Umbilical cord (tissue), 2 donors: Measurements from ENCODE around the gene ZGPAT. TPM values are rescaled to one million over a fixed set of nuclear protein-coding genes. Genes with fewer than 3 reads are reported as not detected.

Experiments used
- DNase-seq: peaks from one replicate; pipeline ENCODE4 v3.0.0-alpha.2; 2015; ENCODE audit warnings: low spot score
- total RNA-seq: library from RNA; depleted of rRNA; stranded (reverse); fragments of >200 nt; gene quantifications from one replicate; pipeline ENCODE4 v1.2.3, GENCODE V29; 2014; ENCODE audit warnings: low replicate concordance; ENCODE audit not compliant: insufficient read depth

Gene ZGPAT
- total RNA-seq, 1 donor from 2014 or later = 15.6 TPM

DNA sequence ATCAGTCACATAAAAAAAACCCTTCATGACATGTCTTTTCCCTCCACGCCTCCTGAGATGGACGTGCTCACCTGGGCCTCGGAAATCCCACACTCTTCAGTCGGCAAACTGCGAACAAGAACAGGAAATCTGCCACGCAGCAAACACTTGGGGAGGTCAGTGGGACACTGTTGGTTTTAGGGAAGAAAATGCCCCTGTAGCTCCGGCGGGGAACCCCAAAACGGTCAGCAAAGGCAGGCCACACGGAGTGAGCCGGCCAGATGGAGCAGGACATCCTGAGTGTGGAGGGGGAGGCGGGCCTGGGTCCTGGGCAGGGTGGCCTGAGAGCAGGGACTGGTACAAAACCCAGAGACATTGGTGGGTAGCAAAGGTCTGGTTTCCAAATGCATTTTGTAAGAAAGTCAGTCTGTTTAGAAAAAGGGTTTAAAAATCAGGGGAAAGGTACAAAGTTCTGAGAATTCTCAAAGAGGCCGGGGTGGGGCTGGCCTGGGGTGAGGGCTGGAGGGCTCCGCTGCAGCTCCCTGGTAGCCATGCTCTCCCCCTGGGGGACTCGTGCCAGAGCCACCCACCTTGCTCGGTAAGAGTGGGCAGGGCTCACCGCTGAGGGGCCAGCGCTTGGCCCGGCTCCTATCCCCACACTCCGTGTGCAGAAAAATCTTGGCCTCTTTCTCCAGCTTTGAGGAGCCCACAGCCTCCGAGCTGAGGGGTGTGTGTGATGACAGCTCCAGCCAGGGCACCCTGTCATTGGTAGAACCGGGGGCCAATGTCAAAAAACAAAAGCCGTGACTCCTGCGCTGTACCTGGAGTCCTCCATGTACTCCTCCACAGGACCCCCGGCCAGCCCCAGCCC is 37.0 kb downstream of the ZGPAT start:
- no peak for DNase-seq

GRCh38 chr20:63745424-63745805 is 37.6 kb downstream of the ZGPAT start:
- no peak for DNase-seq

GRCh38 chr20:63745961-63746731 is 38.3 kb downstream of the ZGPAT start:
- no peak for DNase-seq

GRCh38 chr20:63746751-63747315 is 39.0 kb downstream of the ZGPAT start:
- DNase-seq = no peak

DNA sequence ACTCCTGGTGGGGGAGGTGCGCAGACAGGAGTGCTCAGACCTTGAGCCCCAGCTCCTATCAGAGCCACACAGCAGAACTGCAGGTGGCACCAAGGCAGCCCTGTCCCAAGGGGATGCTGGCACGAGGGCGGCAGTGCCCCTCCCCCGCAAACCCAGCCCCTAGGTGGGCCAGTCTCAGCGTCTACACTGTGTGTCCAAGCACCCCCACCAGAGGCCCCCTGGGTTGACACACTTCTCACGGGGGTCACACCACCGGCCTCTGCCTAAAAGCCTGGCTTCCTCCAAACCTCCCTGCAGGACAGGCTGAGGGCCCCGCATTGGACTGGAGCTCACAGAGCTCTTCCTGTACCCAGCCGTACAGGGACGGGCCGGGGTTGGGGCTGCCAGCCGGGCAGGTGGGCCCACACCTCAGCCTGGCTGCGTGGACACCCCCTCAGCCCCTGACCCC is 39.8 kb downstream of the ZGPAT start:
- DNase-seq = no peak

DNA sequence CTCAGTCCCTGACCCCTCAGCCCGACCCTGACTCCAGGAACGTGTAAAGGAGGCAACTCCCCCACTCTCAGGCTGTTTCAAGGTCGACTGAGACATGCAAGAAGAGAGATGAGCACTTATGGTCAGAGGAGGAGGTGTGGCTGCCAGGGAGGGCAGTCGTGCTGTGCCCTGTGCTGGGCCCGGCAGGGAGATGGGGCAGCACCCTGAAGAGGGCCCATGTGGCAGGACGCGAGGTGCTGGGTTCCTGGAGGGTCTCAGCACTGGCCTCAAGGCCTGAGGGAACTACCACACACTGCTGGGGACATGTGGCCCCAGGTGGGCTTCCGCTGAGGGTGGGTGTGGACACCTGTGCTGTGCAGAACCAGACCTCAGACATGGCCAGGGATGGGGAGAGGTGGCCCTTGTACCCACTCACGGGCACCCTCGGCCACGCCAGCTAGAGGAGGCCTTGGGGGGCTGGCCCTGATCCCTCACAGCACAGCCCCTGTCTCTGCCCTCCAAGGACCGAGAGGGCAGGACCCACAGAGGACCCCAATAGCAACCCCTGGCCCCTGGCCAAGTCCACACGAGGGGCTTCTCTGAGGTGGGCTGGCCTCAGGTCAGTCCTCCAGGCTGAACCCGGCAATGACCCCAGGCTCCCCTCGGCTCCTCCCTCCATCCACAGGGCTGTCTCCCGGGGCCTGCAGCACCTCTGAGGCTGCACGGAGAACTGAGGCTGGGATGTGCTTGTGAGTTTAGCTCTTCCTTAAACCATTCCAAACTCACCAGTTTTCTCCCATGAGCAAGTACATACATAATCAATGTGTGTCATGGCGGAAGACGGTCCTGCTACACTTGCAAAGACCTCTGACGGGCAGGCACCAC is 40.5 kb downstream of the ZGPAT start:
- DNase-seq = no peak

DNA sequence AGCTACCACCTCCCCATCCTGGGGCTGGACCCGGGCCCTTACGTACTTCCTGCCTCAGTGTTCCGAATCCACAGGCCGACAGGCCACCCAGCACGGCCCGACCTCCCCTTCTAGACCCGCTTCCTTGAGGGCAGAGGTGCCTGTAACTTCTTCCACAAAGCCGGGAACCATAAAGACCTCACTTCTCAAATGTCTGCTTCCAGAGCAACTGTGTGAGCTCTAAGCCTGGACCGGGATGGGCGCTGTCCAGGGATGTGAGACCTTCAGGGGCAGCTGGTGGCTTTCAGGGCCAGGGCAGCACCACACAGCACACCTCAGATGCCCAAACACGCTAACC is 41.1 kb downstream of the ZGPAT start:
- no peak for DNase-seq

GRCh38 chr20:63749597-63750508 is 42.0 kb downstream of the ZGPAT start:
- DNase-seq = no peak

DNA sequence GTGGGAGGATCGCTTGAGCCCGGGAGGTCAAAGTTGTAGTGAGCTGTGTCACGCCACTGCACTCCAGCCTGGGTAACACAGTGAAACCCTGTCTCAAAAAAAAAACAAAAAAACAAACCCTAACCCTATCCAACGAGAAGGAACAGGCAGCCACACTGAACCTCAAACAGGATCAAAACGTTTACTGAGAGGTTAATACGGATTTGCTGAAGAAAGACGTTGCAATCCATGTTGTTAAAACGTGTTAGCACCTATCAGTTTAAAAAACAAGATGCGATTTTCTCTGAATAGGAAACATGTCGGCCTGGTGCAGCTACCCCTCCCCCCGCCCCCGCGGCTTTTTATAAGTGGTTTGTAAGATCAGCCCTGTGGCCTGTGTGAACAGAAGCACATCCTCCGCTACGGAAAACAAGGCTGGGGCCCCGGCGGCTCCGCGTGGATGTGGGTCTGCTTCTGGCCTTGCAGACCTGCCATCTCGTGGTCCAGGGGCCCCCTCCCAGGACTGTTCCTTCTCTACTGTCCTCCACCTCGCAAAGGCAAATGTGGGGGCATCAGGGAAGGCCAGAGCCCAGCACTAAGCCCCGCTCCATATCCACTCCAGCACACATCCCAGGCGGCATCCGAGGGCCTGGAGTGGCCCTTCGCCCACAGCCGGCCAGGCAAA is 43.1 kb downstream of the ZGPAT start:
- no peak for DNase-seq

- DNase-seq = no peak
Observed at GRCh38 chr20:63751471-63752271, 43.8 kb downstream of the ZGPAT start.

- DNase-seq = no peak
Observed at GRCh38 chr20:63752411-63753101, 44.7 kb downstream of the ZGPAT start.

- no peak for DNase-seq
Observed at GRCh38 chr20:63753381-63753780, 45.5 kb downstream of the ZGPAT start.

DNA sequence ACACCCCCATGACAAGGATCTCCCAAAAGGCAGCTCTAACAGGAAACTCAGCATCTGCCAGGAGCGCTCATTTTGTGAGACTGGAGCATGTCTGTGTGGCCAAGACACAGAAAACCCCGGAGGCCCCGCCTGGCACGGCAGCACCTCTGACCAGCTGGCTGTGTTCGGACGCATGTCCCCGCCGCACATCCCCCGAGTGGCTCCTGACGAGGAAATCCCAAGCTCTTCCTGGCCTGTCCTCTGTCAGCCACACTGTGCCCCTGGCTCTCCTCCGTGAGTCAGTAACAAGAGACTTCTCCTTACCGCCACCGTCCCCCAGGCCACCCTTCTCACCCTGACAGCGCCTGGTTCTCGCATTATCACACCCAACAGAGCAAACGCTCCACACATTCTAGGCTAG is 46.2 kb downstream of the ZGPAT start:
- DNase-seq = no peak

GRCh38 chr20:63755933-63756647 is 48.3 kb downstream of the ZGPAT start:
- no peak for DNase-seq

DNA sequence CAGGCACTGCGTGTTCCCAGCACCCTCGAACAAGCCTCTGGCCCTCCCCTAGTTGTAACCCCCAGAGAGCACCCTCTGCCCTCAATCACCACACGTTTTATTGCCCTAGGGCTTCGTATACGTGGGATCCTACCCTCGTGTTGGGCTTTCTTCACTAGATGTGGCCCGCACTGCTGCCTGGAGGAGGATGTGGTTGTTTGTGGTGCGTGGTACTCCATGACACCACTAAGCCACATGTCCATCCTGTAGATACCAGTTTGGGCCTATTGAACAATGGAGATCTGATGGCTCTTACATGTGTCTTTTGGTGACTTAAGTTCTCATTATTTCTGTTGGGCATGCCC is 48.8 kb downstream of the ZGPAT start:
- no peak for DNase-seq

DNA sequence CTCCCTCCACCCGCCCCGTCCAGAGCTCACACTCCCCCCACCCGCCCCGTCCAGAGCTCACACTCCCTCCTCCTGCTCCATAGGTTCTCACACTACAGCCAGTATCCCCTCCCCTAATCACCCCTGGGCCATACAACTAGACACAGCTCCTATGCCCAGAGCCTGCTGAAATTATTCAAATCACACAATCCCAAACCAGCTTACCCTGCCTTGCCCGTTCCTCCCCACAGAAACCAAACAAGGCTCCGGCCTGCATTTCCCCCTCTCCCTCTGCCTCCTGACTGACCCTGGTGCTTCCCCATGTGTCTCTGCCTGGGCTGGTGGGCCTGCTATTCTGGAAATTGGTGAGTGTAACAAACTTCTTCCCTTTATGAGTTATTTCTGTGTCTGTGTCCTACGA is 50.3 kb downstream of the ZGPAT start:
- DNase-seq = no peak

- no peak for DNase-seq
Observed at GRCh38 chr20:63759377-63759901, 51.6 kb downstream of the ZGPAT start.
